Measurements from ENCODE around the gene TBC1D3B.
"Not testable (repeated sequence)": the region's sequence is repeated elsewhere in the genome, so short reads cannot be mapped to it uniquely, and the experiment has no call there.

The TBC1D3B gene

GRCh38 chr17:36176536-36176935 lies at the start of gene TBC1D3B:
Gene TBC1D3B, minus strand, starts transcription at chr17:36176636. Its CDS starts 1,586 bp downstream, at chr17:36175050.
- DNase-seq (ENCODE audit: low spot score): not testable (repeated sequence)

DNA sequence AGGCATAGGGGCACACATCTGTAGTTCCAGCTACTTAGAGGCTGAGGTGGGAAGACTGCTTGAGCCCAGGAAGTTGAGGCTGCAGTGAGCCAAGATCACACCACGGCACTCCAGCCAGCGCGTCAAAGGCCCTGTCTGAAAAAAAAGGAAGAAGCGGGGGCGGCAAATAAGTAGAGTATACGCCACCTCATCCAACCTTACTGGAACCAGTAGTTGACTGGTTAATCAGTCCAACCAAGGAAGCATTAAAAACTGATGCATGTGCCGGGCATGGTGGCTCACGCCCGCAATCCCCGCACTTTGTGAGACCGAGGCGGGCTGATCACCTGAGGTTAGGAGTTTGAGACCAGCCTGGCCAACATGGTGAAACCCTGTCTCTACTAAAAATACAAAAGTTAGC lies 46.5 kb upstream of the TBC1D3B start:
- DNase-seq (ENCODE audit: low spot score): not testable (repeated sequence)

- DNase-seq (ENCODE audit: low spot score): not testable (repeated sequence)
Measured at GRCh38 chr17:36221581-36222100, 45.2 kb upstream of the TBC1D3B start.

GRCh38 chr17:36220737-36221580 lies 44.5 kb upstream of the TBC1D3B start:
- DNase-seq (ENCODE audit: low spot score): not testable (repeated sequence)

DNA sequence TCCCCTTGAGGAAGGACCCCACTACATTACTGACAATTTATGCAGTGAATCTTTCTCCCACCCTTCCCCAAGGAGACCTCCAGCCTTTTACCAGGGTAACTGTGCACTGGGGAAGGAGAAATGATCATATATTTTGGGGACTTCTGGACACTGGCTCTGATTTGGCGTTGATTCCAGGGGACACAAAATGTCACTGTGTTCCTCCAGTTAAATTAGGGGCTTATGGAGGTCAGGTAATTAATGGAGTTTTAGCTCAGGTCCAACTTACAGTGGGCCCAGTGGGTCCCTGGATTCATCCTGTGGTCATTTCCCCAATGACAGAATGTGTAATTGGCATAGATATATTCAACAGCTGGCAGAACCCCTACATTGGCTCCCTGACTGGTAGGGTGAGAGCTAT lies 43.1 kb upstream of the TBC1D3B start:
- DNase-seq (ENCODE audit: low spot score): not testable (repeated sequence)

GRCh38 chr17:36215406-36216308 lies 39.2 kb upstream of the TBC1D3B start:
- DNase-seq (ENCODE audit: low spot score): not testable (repeated sequence)

- no peak for DNase-seq (ENCODE audit: low spot score)
Measured at GRCh38 chr17:36214918-36215317, 38.5 kb upstream of the TBC1D3B start.

- no peak for DNase-seq (ENCODE audit: low spot score)
Measured at GRCh38 chr17:36213695-36214094, 37.3 kb upstream of the TBC1D3B start.

GRCh38 chr17:36212966-36213365 lies 36.5 kb upstream of the TBC1D3B start:
- no peak for DNase-seq (ENCODE audit: low spot score)

GRCh38 chr17:36212272-36212605 lies 35.8 kb upstream of the TBC1D3B start:
- DNase-seq (ENCODE audit: low spot score): no peak

GRCh38 chr17:36211484-36212271 lies 35.2 kb upstream of the TBC1D3B start:
- DNase-seq (ENCODE audit: low spot score): not testable (repeated sequence)

DNA sequence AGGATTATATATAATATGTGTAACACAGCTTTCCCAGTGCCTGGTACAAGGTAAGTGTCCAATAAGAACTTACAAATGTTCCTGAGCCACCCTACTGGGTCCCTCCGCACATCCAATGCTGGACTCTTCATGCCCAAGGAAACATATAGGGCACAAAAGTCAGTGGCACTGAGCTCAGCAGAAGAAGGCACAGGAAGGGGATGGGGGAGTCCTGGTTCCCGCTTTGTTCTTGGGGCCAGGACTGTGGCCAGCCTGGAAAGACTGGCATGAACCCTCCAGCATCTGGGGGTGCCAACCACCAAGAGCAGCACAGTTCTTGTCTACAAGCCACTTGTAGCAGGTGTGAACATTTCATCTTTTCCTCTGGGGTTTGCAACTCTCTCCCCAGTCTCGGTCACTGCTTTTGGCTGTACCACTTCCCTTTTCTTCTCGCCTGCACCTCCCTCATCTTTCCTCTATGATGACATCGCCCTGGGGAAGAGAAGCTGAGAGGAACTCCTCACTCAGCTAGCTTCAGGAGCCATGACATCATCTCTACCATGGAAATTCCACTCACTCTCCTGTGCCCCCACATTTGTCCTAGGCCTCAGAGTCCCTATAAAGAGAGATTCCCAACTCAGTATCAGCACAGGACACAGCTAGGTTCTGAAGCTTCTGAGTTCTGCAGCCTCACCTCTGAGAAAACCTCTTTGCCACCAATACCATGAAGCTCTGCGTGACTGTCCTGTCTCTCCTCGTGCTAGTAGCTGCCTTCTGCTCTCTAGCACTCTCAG lies 34.2 kb upstream of the TBC1D3B start, which contains the start of gene CCL4L2:
TSS of gene CCL4L2 (plus strand) at position 625 of the 773 bp plus-strand sequence.
- DNase-seq (ENCODE audit: low spot score): not testable (repeated sequence)

- no peak for DNase-seq (ENCODE audit: low spot score)
Measured at GRCh38 chr17:36209575-36209974, 33.1 kb upstream of the TBC1D3B start.

DNA sequence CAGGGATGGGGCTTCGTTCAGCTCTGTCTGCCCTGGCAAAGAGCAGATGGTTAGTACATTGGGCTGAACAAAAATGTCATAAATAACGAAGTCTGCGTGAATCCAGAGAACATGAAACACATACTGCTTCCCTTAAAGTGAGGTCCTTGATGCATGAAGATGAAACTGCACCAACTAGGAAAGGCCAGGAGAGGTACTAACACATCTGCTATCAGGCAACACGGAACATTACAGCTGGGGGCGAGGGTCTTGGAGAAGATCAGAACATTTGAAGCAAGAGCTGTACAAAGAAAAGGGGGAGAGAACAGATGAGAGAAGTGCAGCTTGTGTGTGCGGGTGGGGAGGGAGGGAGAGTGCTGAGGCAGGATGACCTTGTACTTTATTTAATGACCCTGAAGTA lies 30.9 kb upstream of the TBC1D3B start:
- not testable (repeated sequence) for DNase-seq (ENCODE audit: low spot score)

GRCh38 chr17:36206486-36206821 lies 30.0 kb upstream of the TBC1D3B start:
- DNase-seq (ENCODE audit: low spot score): not testable (repeated sequence)

DNA sequence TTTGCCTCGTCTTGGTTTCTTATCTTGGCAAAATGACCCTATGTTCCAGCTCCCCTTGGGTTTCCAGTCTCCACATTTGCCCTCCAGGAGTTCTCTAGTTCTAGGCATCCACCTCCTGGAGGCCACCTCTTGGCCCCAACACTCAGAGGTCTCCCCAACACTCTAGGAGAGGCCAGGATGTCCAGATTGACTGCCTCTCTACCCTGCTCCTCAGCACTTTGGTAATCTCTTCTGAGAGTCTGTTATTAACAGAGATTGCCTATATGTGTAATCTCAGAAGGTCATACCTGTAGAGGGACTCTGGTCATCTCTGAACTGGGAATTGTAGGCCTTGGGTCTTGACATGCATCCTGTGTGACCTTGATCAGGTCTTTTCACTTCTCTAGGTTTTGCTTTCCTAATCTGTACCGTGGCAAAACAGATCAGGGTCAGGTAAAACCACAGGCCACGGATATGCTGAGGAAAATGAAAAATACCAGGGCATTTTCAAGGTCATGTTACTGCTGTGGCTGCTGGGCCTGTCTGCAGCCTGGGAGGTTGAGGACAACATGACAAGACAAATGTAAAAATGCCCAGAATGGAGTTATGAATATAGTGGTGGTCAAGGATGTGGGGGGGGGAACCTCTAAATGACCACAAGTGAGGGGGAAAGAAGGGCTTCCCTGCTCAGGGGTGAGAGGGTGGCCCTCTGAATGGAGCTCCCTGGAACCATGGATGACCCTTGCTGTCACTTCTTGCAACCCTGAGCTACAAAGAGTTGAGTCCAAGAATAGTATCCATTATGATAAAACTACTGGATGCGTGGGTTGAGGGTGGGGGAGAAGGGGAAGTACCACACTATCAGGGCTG lies 29.4 kb upstream of the TBC1D3B start:
- DNase-seq (ENCODE audit: low spot score): no peak

- DNase-seq (ENCODE audit: low spot score): no peak
Measured at GRCh38 chr17:36204724-36205500, 28.5 kb upstream of the TBC1D3B start.

GRCh38 chr17:36203335-36203734 lies 26.9 kb upstream of the TBC1D3B start:
- DNase-seq (ENCODE audit: low spot score): no peak

DNA sequence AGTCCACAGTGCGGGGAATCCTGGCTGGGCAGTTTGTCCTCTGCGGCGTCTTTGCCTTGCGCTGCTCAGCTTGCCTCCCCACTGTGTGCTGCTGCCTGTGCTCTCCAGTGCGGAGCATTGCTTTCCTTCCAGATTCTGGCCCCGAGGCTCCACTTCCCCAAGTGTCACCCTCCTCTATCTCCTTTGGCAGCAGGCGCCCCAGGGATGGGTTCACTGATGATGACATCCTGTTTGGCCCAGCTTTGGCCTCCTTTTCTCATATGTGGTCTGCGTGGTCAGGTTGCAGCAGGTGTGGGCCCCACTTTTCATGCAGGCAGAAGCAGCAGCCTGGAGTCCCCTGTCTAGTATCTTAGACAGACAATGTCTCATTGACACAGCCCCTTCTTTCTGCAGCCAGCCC lies 25.1 kb upstream of the TBC1D3B start:
- not testable (repeated sequence) for DNase-seq (ENCODE audit: low spot score)

All from kidney capillary endothelial cell (primary cell).